Lower leg skin (tissue), 3 donors: ENCODE results near the gene OPRM1.

Experiments
- CTCF ChIP-seq, 3 donors: fragments of 450-650 bp; IDR thresholded peaks; one replicate each; pipeline ENCODE4 v1.5.1; 2016; ENCODE audit warnings: antibody characterized with exemption in 3 of 3, mild to moderate bottlenecking in 3 of 3, moderate library complexity in 2 of 3
- POLR2A ChIP-seq, 2 donors: fragments of 450-650 bp; IDR thresholded peaks; one replicate each; pipeline ENCODE4 v1.6.1; 2016 to 2017; ENCODE audit warnings: antibody characterized with exemption in 2 of 2, mild to moderate bottlenecking in 1 of 2, moderate library complexity in 1 of 2

- no peak for TF ChIP-seq CTCF (IDR thresholded peaks at IDR 0.05)
- TF ChIP-seq POLR2A (IDR thresholded peaks at IDR 0.05) = no peak
Measured at GRCh38 chr6:154123155-154123956, 84.3 kb downstream of the OPRM1 start.
